ENCODE measurements around the gene PMPCA. TPM values are rescaled to one million over a fixed set of nuclear protein-coding genes. Genes with fewer than 3 reads are reported as not detected.

PMPCA gene
- total and polyA plus RNA-seq, 2 experiments from 2014 or later = 61.3 to 88.2 TPM

GRCh38 chr9:136457326-136457725 lies 46.9 kb downstream of the PMPCA start:
- ATAC-seq (no peak), DNase-seq (ENCODE audit: low spot score) (no peak)
- Histone ChIP-seq H3K27ac (ENCODE audit: low read depth) (no peak overlapping the region), H4K20me1 (replicated peaks; ENCODE audit: insufficient read depth) (peaks cover 5% of the 10 kb centered on the region; the same call in 1 of the 2 replicates), H3F3A (replicated peaks; ENCODE audit: low read depth) (0 out of 2 replicates have a peak, but pooled peaks cover 7% of the 10 kb centered on the region), H3K79me2 (replicated peaks; ENCODE audit: insufficient read depth) (no peaks in the 10 kb centered on the region; the same call in 1 of the 2 replicates), H3K4me2 (no peak overlapping the region), H3K4me3 (no peak overlapping the region), H2AFZ (no peak overlapping the region), H3K9me2 (ENCODE audit: insufficient read depth) (no peaks in the 10 kb centered on the region), H3K27me3 (ENCODE audit: insufficient read depth) (no peaks in the 10 kb centered on the region), H3K36me3 (ENCODE audit: insufficient read depth) (peaks cover 29% of the 10 kb centered on the region), H3K4me1 (ENCODE audit: insufficient read depth) (no peaks in the 10 kb centered on the region)
- H3K9me3 Mint-ChIP-seq = peaks cover 4% of the 10 kb centered on the region; the same call in 2 of the 3 replicates
- H3K27ac Mint-ChIP-seq = no peak overlapping the region
- H3K36me3 Mint-ChIP-seq (ENCODE audit: low read depth) = peaks cover 83% of the 10 kb centered on the region
- TF ChIP-seq ZNF331 (CRISPR knock-in tag; IDR thresholded peaks at IDR 0.05; ENCODE audit: low read depth) (no peak), JUNB (IDR thresholded peaks at IDR 0.05; ENCODE audit: unreplicated experiment) (no peak)
- H3K27me3 Mint-ChIP-seq (ENCODE audit: insufficient read depth, low read depth, poor library complexity) = peaks cover 8% of the 10 kb centered on the region
- H3K4me3 Mint-ChIP-seq = no peak overlapping the region
- no peaks in the 10 kb centered on the region for H3K4me1 Mint-ChIP-seq

- H3K4me3 Mint-ChIP-seq = no peak overlapping the region
- H3K36me3 Mint-ChIP-seq (ENCODE audit: low read depth) = peaks cover 84% of the 10 kb centered on the region
- Histone ChIP-seq H2AFZ (no peak overlapping the region), H3K4me3 (no peak overlapping the region), H4K20me1 (replicated peaks; ENCODE audit: insufficient read depth) (peaks cover 10% of the 10 kb centered on the region), H3K9me2 (ENCODE audit: insufficient read depth) (no peaks in the 10 kb centered on the region), H3K27ac (ENCODE audit: low read depth) (no peak overlapping the region), H3K36me3 (ENCODE audit: insufficient read depth) (peaks cover 46% of the 10 kb centered on the region), H3K79me2 (replicated peaks; ENCODE audit: insufficient read depth) (peaks cover 9% of the 10 kb centered on the region; the same call in 1 of the 2 replicates), H3K4me2 (no peak overlapping the region), H3F3A (replicated peaks; ENCODE audit: low read depth) (peaks cover 9% of the 10 kb centered on the region; the same call in 1 of the 2 replicates), H3K27me3 (ENCODE audit: insufficient read depth) (no peaks in the 10 kb centered on the region), H3K4me1 (ENCODE audit: insufficient read depth) (no peaks in the 10 kb centered on the region)
- peaks cover 14% of the 10 kb centered on the region for H3K27me3 Mint-ChIP-seq (ENCODE audit: insufficient read depth, low read depth, poor library complexity)
- TF ChIP-seq ZNF331 (CRISPR knock-in tag; IDR thresholded peaks at IDR 0.05; ENCODE audit: low read depth) (no peak), ETS1 (IDR thresholded peaks at IDR 0.05) (no peak), EZH2 (IDR thresholded peaks at IDR 0.05; ENCODE audit: low read depth, unreplicated experiment) (no peak), CTCF (conservative IDR thresholded peaks at IDR 0.05; ENCODE audit: low read depth in 2 of 2) (no peak), JUNB (IDR thresholded peaks at IDR 0.05; ENCODE audit: unreplicated experiment) (no peak), EZH2phosphoT487 (IDR thresholded peaks at IDR 0.05; ENCODE audit: unreplicated experiment) (no peak)
- no peak for ATAC-seq
- no peaks in the 10 kb centered on the region for H3K4me1 Mint-ChIP-seq
- DNase-seq (ENCODE audit: low spot score) = no peak
- no peak overlapping the region for H3K27ac Mint-ChIP-seq
- peaks cover 4% of the 10 kb centered on the region; the same call in 2 of the 3 replicates for H3K9me3 Mint-ChIP-seq
Measured at GRCh38 chr9:136459425-136459824, 49.0 kb downstream of the PMPCA start.

- peaks cover 56% of the 10 kb centered on the region for H3K36me3 ChIP-seq (ENCODE audit: insufficient read depth)
- peaks cover 14% of the 10 kb centered on the region for H3K27me3 Mint-ChIP-seq (ENCODE audit: insufficient read depth, low read depth, poor library complexity)
- H3K36me3 Mint-ChIP-seq (ENCODE audit: low read depth) = peaks cover 88% of the 10 kb centered on the region
- no peaks in the 10 kb centered on the region for H3K4me1 Mint-ChIP-seq
- peaks cover 19% of the 10 kb centered on the region for H4K20me1 ChIP-seq (replicated peaks; ENCODE audit: insufficient read depth)
- H3F3A ChIP-seq (replicated peaks; ENCODE audit: low read depth) = peaks cover 11% of the 10 kb centered on the region; the same call in 1 of the 2 replicates
- H3K27me3 ChIP-seq (ENCODE audit: insufficient read depth) = no peaks in the 10 kb centered on the region
- DNase-seq (ENCODE audit: low spot score) (no peak), ATAC-seq (no peak)
- H3K9me3 Mint-ChIP-seq = no peaks in the 10 kb centered on the region
- no peak overlapping the region for H2AFZ ChIP-seq
- H3K4me2 ChIP-seq = no peak overlapping the region
- H3K27ac ChIP-seq (ENCODE audit: low read depth) = no peak overlapping the region
- no peaks in the 10 kb centered on the region for H3K4me1 ChIP-seq (ENCODE audit: insufficient read depth)
- H3K9me2 ChIP-seq (ENCODE audit: insufficient read depth) = no peaks in the 10 kb centered on the region
- no peak overlapping the region for H3K27ac Mint-ChIP-seq
- no peak overlapping the region for H3K4me3 ChIP-seq
- H3K4me3 Mint-ChIP-seq = no peak overlapping the region
- H3K79me2 ChIP-seq (replicated peaks; ENCODE audit: insufficient read depth) = peaks cover 9% of the 10 kb centered on the region
- TF ChIP-seq JUNB (IDR thresholded peaks at IDR 0.05; ENCODE audit: unreplicated experiment) (no peak), NANOG (IDR thresholded peaks at IDR 0.05; ENCODE audit: borderline replicate concordance) (no peak)
Measured at GRCh38 chr9:136460772-136461325, 50.4 kb downstream of the PMPCA start.

Data from GM23338 (cell line).